Esophagus mucosa (tissue), 1 donor: ENCODE measurements around the gene BTBD10. TPM values are rescaled to one million over a fixed set of nuclear protein-coding genes. Genes with fewer than 3 reads are reported as not detected.
"Not testable (repeated sequence)": the region's sequence is repeated elsewhere in the genome, so short reads cannot be mapped to it uniquely, and the experiment has no call there.

Source experiments
- ATAC-seq: fragments of 200-7000 bp; cut with Tn5 transposase; one replicate; pipeline ENCODE4 v1.9.1; 2020
- total RNA-seq: library from RNA; stranded (reverse); gene quantifications from one replicate; pipeline ENCODE4 v1.2.4, GENCODE V29; 2023
- donor health status: DM: yes; HTN: yes; CAD: no.

Gene BTBD10
- total RNA-seq, 1 donor from 2014 or later, result 29.8 TPM

DNA sequence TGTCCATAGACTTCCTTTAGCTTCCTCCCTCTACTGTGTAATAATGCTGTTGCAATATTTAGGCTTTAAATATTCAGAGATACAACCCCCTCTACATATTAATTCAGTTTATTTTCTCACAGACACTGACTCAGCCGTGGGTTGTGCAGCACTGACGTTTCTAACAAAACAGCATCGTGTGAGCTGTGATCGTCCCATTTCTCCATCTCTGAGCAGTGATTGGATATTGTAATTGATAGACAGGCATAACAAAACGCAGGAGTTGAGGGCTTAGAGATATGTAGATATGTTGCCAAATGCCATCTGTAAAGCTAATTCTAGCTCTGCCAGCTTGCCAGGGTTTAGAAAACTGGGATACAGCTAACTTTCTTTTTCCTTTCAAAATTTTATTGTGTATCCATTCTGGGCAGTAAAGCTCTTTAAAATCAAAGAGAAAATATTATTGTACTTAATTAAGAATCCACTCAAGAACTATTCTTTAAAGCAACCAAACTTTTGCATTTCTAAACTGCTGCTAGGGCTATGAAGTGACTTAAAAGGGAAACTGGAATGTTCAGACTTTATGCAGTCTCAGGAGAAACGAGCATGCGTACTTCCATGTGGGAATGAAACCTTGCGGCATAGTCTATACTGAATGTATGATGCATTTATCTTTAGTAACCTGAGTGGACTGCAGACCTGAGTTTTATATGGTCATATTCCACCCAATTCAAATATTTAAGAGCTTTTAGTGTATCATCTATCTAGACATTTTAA lies 22.7 kb downstream of the BTBD10 start:
- peak; percentile 95 for ATAC-seq

- no peak for ATAC-seq
Observed at GRCh38 chr11:13438291-13438690, 24.7 kb downstream of the BTBD10 start.

DNA sequence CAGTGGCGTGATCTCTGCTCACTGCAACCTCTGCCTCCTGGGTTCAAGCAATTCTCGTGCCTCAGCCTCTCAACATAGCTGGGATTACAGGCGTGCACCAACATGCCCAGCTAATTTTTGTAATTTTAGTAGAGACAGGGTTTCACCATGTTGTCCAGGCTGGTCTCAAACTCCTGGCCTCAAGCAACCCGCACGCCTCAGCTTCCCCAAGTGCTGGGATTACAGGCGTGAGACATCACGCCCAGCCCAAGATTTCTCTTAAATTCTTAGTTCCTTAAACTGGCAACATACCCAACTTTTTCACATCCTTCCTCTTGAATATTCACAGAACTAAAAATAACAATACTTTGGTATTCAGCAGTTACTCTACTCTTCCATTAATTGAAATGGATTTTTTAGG lies 26.2 kb downstream of the BTBD10 start:
- not testable (repeated sequence) for ATAC-seq

DNA sequence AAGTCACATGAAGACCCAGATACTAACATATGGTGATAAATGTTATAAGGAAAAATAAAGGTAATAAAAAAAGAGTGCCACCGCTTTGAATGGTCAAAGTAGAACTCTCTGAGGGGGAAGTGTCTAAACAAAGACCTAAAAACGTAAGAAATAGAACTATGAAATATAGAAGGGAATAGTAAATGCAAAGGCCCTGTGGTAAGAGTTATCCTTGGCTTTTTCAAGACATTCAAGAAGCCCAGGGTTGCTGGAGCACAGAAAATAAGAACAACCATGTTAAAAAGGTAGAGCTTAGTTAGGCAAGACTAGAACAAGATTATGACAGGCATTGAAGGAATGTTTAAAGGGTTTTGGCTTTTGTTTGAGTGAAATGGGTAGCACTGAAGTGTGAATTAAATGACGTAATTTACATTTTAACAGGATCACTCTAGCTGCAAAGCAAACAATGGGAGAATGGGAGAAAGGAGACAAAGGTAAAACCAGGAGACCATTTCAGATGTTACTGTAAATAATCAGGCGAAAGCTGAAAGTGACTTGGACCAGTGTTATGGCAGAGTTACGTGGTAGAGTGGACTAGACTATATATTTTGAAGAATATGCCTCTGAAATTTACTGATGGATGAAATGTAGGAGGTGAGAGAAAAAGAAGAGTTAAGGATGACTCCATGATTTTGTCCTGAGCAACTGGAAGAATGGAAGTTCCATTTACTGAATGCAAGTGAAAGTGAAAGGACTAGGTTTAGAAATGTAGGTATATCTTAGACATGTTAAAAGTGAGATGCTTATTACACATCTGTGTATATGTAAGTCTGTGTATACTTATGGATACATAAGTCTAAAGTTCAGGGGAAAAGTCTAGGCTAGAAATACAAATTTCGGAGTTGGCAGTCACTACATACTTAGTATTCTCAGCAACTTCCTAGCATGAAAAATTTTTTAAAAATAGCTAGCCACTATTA lies 28.5 kb downstream of the BTBD10 start:
- peak; percentile 93 for ATAC-seq

- no peak for ATAC-seq
Observed at GRCh38 chr11:13433437-13433836, 29.6 kb downstream of the BTBD10 start.

DNA sequence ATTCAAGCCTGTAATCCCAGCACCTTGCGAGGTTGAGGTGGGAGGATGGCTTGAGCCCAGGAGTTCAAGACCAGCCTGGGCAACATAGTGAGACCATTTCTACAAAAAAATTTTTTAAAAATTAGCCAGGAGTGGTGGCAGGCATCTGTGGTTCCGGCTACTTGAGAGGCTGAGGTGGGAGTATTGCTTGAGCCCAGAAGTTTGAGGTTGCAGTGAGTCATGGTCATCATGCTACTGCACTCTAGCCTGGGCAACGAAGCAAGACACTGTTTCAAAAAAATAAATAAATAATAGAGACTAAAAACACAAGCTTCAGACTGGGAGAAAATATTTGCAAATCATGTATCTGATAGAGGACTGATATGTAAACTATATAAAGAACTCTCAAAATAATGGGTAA lies 33.2 kb downstream of the BTBD10 start:
- ATAC-seq, result no peak

GRCh38 chr11:13429288-13429687 lies 33.7 kb downstream of the BTBD10 start:
- ATAC-seq, result no peak

DNA sequence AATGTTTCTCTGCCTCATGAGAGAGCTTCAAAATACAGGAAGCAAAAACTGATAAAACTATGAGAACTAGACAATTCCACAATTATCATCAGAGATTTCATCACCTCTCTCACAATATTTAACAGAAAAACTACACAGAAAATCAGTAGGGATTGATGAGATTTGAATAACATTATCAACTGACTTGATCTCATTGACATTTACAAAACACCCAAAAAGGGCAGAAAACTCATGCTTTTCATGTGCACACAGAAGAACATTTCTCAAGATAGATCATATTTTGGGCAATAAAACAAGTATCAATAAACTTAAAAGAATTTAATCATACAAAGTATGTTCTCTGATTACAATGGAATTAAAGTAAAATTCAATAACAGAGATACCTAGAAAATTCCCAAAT lies 35.6 kb downstream of the BTBD10 start:
- ATAC-seq, result no peak

- no peak for ATAC-seq
Observed at GRCh38 chr11:13423372-13423771, 39.6 kb downstream of the BTBD10 start.

- ATAC-seq, result no peak
Observed at GRCh38 chr11:13421561-13421960, 41.5 kb downstream of the BTBD10 start.

DNA sequence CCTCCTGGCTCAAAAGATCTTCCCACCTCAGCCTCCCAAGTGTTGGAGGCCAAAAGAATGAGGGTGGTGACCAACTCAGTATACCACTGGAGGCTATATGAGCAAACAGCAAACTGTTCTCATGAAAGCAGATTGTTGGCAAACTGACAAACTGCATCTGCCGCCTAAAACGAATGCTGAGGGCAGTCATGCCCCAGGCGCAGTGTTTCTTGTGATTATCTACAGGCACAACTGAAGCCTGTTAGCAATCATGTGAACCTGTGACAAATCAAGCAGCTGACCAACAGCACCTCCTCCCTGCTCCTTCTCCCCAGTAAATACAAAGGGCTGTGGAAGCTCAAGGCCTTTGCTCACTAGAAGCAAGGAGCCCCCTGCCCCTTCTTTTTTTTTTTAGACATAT lies 47.8 kb downstream of the BTBD10 start:
- ATAC-seq, result no peak

DNA sequence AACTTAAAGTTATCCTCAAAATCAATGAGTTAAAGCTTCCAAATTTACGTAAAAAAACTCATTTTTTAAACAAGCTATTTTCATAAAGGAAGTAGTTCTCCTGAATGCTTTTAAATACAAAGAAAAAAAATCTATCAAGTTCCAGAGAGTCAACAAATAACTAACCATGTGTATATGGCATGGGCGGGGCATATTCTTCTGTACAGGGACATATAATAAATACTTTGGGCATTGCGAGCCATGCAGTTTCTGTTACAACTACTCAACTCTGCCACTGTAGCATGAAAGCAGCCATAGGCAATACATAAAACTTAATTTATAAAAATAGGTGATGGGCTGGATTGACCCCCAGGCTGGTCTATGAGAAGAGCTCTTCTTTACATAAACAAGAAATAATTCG lies 57.8 kb downstream of the BTBD10 start:
- no peak for ATAC-seq

DNA sequence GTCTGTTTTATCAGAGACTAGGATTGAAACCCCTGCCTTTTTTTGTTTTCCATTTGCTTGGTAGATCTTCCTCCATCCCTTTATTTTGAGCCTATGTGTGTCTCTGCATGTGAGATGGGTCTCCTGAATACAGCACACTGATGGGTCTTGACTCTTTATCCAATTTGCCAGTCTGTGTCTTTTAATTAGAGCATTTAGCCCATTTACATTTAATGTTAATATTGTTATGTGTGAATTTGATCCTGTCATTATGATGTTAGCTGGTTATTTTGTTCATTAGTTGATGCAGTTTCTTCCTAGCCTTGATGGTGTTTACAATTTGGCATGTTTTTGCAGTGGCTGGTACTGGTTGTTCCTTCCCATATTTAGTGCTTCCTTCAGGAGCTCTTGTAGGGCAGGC lies 64.7 kb downstream of the BTBD10 start:
- ATAC-seq, result not testable (repeated sequence)

- no peak for ATAC-seq
Observed at GRCh38 chr11:13391217-13391616, 71.8 kb downstream of the BTBD10 start.

- ATAC-seq, result no peak
Observed at GRCh38 chr11:13388741-13389140, 74.3 kb downstream of the BTBD10 start.

DNA sequence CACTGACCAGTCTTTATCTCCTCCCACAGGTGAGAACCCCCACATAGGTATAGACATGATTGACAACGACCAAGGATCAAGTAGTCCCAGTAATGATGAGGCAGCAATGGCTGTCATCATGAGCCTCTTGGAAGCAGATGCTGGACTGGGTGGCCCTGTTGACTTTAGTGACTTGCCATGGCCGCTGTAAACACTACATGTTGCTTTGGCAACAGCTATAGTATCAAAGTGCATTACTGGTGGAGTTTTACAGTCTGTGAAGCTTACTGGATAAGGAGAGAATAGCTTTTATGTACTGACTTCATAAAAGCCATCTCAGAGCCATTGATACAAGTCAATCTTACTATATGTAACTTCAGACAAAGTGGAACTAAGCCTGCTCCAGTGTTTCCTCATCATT lies 76.5 kb downstream of the BTBD10 start:
- no peak for ATAC-seq

- peak; percentile 20 for ATAC-seq
Observed at GRCh38 chr11:13384908-13385640, 77.9 kb downstream of the BTBD10 start.

GRCh38 chr11:13382751-13383150 lies 80.3 kb downstream of the BTBD10 start:
- ATAC-seq, result no peak

DNA sequence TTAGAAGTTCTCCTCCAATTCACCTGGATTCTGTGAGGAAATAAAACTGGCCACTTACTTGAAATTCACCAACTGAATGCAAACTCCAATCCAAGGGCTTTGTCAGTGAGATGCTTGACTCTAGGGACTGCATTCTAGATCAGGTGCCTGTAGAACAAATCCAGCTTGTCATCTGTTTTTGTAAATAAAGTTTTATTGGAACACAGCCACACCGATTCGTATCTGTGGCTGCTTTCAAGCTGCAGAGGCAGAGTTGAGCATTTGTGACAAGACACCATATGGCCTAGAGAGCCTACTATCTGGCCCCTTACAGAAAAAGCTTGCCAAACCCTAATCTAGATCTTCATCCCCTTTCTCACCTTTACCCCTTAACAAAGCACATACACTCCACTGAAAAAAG lies 82.3 kb downstream of the BTBD10 start:
- no peak for ATAC-seq

- no peak for ATAC-seq
Observed at GRCh38 chr11:13378316-13378715, 84.7 kb downstream of the BTBD10 start.

GRCh38 chr11:13376838-13377237 lies 86.2 kb downstream of the BTBD10 start:
- ATAC-seq, result no peak

GRCh38 chr11:13376402-13376801 lies 86.6 kb downstream of the BTBD10 start:
- no peak for ATAC-seq

GRCh38 chr11:13375798-13376197 lies 87.2 kb downstream of the BTBD10 start:
- no peak for ATAC-seq
